Endothelial cell (in vitro differentiated cells): ENCODE measurements around the gene GUCY1B1. TPM values are rescaled to one million over a fixed set of nuclear protein-coding genes. Genes with fewer than 3 reads are reported as not detected.

Experiments
- DNase-seq: peaks from one replicate; pipeline ENCODE4 v3.0.0; 2021; ENCODE audit warnings: low spot score
- H3K27ac Mint-ChIP-seq: one replicate; pipeline ENCODE4 v1.8.0; 2021; ENCODE audit warnings: mixed read lengths, inconsistent platforms; ENCODE audit not compliant: unreplicated experiment
- H3K27me3 Mint-ChIP-seq: one replicate; pipeline ENCODE4 v1.8.0; 2021; ENCODE audit warnings: mild to moderate bottlenecking, moderate library complexity, mixed read lengths, inconsistent platforms; ENCODE audit not compliant: unreplicated experiment
- H3K36me3 Mint-ChIP-seq: one replicate; pipeline ENCODE4 v1.8.0; 2021; ENCODE audit warnings: mild to moderate bottlenecking, low read depth, mixed read lengths, inconsistent platforms; ENCODE audit not compliant: unreplicated experiment
- H3K4me1 Mint-ChIP-seq: one replicate; pipeline ENCODE4 v1.8.0; 2021; ENCODE audit warnings: mild to moderate bottlenecking, mixed read lengths, inconsistent platforms; ENCODE audit not compliant: unreplicated experiment
- H3K4me3 Mint-ChIP-seq: one replicate; pipeline ENCODE4 v1.8.0; 2021; ENCODE audit warnings: mild to moderate bottlenecking, mixed read lengths, inconsistent platforms; ENCODE audit not compliant: unreplicated experiment
- H3K9me3 Mint-ChIP-seq: one replicate; pipeline ENCODE4 v1.8.0; 2021; ENCODE audit warnings: mixed read lengths, inconsistent platforms; ENCODE audit not compliant: unreplicated experiment
- CTCF ChIP-seq: fragments of 200-600 bp; sonication (generic); IDR thresholded peaks from one replicate; pipeline ENCODE4 v1.5.0; 2021; ENCODE audit warnings: antibody characterized with exemption; ENCODE audit not compliant: unreplicated experiment
- total RNA-seq: library from RNA; stranded (reverse); fragmentation: NEBNext Ultra II Directional; extraction: Animal tissue kit (Norgen Biotek cat#: 25700); gene quantifications from one replicate; pipeline ENCODE4 v1.2.1, GENCODE V29; 2021; ENCODE audit not compliant: unreplicated experiment

The GUCY1B1 gene
- total RNA-seq, 1 donor from 2014 or later, result 1.1 TPM

- no peak for TF ChIP-seq CTCF
- no peak overlapping the region for H3K4me3 Mint-ChIP-seq
- no peak overlapping the region for H3K27ac Mint-ChIP-seq
- H3K4me1 Mint-ChIP-seq, result no peaks in the 10 kb centered on the region
- H3K36me3 Mint-ChIP-seq, result no peaks in the 10 kb centered on the region
- no peaks in the 10 kb centered on the region for H3K27me3 Mint-ChIP-seq
- no peak for DNase-seq
- no peaks in the 10 kb centered on the region for H3K9me3 Mint-ChIP-seq
Observed at GRCh38 chr4:155745984-155746383, 12.8 kb upstream of the GUCY1B1 start.

GRCh38 chr4:155748039-155748438, 10.8 kb upstream of the GUCY1B1 start:
- Mint-ChIP-seq H3K27ac (no peak overlapping the region), H3K36me3 (no peaks in the 10 kb centered on the region), H3K4me1 (no peaks in the 10 kb centered on the region), H3K9me3 (no peaks in the 10 kb centered on the region), H3K27me3 (no peaks in the 10 kb centered on the region), H3K4me3 (no peak overlapping the region)
- TF ChIP-seq CTCF, result no peak
- DNase-seq, result no peak

GRCh38 chr4:155749041-155749440, 9.8 kb upstream of the GUCY1B1 start:
- H3K27ac Mint-ChIP-seq, result no peak overlapping the region
- TF ChIP-seq CTCF, result no peak
- H3K4me1 Mint-ChIP-seq, result no peaks in the 10 kb centered on the region
- no peaks in the 10 kb centered on the region for H3K9me3 Mint-ChIP-seq
- H3K4me3 Mint-ChIP-seq, result no peak overlapping the region
- DNase-seq, result no peak
- no peaks in the 10 kb centered on the region for H3K36me3 Mint-ChIP-seq
- no peaks in the 10 kb centered on the region for H3K27me3 Mint-ChIP-seq

- no peaks in the 10 kb centered on the region for H3K4me1 Mint-ChIP-seq
- no peak for TF ChIP-seq CTCF
- no peaks in the 10 kb centered on the region for H3K27me3 Mint-ChIP-seq
Observed at GRCh38 chr4:155751569-155751968, 7.3 kb upstream of the GUCY1B1 start.

GRCh38 chr4:155757745-155758265, 1.0 kb upstream of the GUCY1B1 start:
- no peaks in the 10 kb centered on the region for H3K9me3 Mint-ChIP-seq
- TF ChIP-seq CTCF, result no peak
- H3K4me3 Mint-ChIP-seq, result no peak overlapping the region
- no peaks in the 10 kb centered on the region for H3K36me3 Mint-ChIP-seq
- H3K27ac Mint-ChIP-seq, result no peak overlapping the region
- DNase-seq, result no peak
- peaks cover 2% of the 10 kb centered on the region for H3K4me1 Mint-ChIP-seq
- H3K27me3 Mint-ChIP-seq, result no peaks in the 10 kb centered on the region

More at GRCh38 chr4:155751569-155751968, 7.3 kb upstream of the GUCY1B1 start:
- Mint-ChIP-seq H3K36me3 (no peaks in the 10 kb centered on the region), H3K4me3 (no peak overlapping the region), H3K27ac (no peak overlapping the region), H3K9me3 (no peaks in the 10 kb centered on the region)
- no peak for DNase-seq
